Right lobe of liver (tissue), 6 donors: ENCODE results near the gene SLCO3A1. TPM values are rescaled to one million over a fixed set of nuclear protein-coding genes. Genes with fewer than 3 reads are reported as not detected.

Experiments
- ATAC-seq, 4 donors: fragments of 200-7000 bp; cut with Tn5 transposase; one replicate each; pipeline ENCODE4 v1.9.1; 2020; ENCODE audit warnings: mild to moderate bottlenecking in 4 of 4, moderate library complexity in 4 of 4
- DNase-seq, 3 donors: peaks; one replicate each; pipeline ENCODE4 v3.0.0-alpha.2; 2020
- H3K27ac ChIP-seq, 3 donors: fragments of 200-600 bp; one replicate each; pipeline ENCODE4 v1.8.0; 2022
- H3K27me3 ChIP-seq, 2 donors: fragments of 200-600 bp; one replicate each; pipeline ENCODE4 v1.8.0; 2022
- H3K36me3 ChIP-seq, 4 donors: fragments of 200-600 bp; sonication (generic) in 1 of 4; one replicate each; pipeline versions ENCODE4 v1.5.1 to v1.8.0; 2017 to 2022; ENCODE audit warnings: control low read depth in 1 of 4
- H3K4me1 ChIP-seq, 4 donors: fragments of 200-600 bp; sonication (generic) in 1 of 4; one replicate each; pipeline versions ENCODE4 v1.5.1 to v1.8.0; 2017 to 2022; ENCODE audit warnings: control low read depth in 1 of 4
- H3K4me3 ChIP-seq, 3 donors: fragments of 200-600 bp; one replicate each; pipeline ENCODE4 v1.8.0; 2022
- H3K9me3 ChIP-seq, 4 donors: fragments of 200-600 bp; sonication (generic) in 1 of 4; one replicate each; pipeline versions ENCODE4 v1.5.1 to v1.8.0; 2017 to 2022; ENCODE audit warnings: control low read depth in 1 of 4
- CTCF ChIP-seq, 4 donors: fragments of 200-600 bp in 3 of 4; fragments of 450-650 bp in 1 of 4; IDR thresholded peaks; one replicate each; pipeline versions ENCODE4 v1.5.1 to v1.8.0; 2016 to 2022; ENCODE audit warnings: antibody characterized with exemption in 4 of 4, mild to moderate bottlenecking in 2 of 4
- POLR2A ChIP-seq: fragments of 450-650 bp; IDR thresholded peaks from one replicate; pipeline ENCODE4 v1.6.1; 2017; ENCODE audit warnings: antibody characterized with exemption, mild to moderate bottlenecking
- WGBS: methylation state at CpG from one replicate; pipeline ENCODE4 v1.1.6; 2018; ENCODE audit warnings: low coverage, low lambda C conversion rate; ENCODE audit not compliant: insufficient coverage; ENCODE audit errors: missing lambda C conversion rate; 5-methylcytosine and 5-hydroxymethylcytosine counted together
- intact Hi-C, 2 donors: fragments of 100-400 bp; cut with DNase I; formaldehyde crosslinking; loops; one replicate each; pipeline versions ENCODE4 v1.11.2 to v1.14.1; 2022
- total RNA-seq, 6 experiments: library from RNA; depleted of rRNA in 2 of 6; stranded (reverse); fragments of >200 nt in 2 of 6; fragmentation: NEBNext Ultra II Directional in 3 of 6; extraction: Animal tissue kit (Norgen Biotek cat#: 25700) in 3 of 6; gene quantifications; one replicate each; pipeline versions ENCODE4 v1.1.0 to v1.2.4, GENCODE V29; 2016 to 2023
- donor health status: DM: no; HTN: yes; CAD: no.
- donor health status: DM: no; HTN: no; CAD: no.
- donor health status: DM: no; HTN: no; CAD: no.
- donor health status: DM: no; HTN: yes; CAD: no.
- donor health status: DM: no; HTN: yes; CAD: no.

The SLCO3A1 gene
- total RNA-seq, 6 experiments from 2014 or later, result 2.4 to 7.7 (median 3.7) TPM

- peak; percentile 66 to 82 (median 76) for TF ChIP-seq CTCF (IDR thresholded peaks at IDR 0.05)
- TF ChIP-seq POLR2A, result no peak
- intact Hi-C loops, result loop anchor here (10.0 kb wide), 3 partner anchors 223 to 373 kb away; partner anchors contain the start of gene SLCO3A1 (in 1 of the 2)
- Histone ChIP-seq H3K27me3 (no peaks in the 10 kb centered on the region), H3K4me3 (no peak overlapping the region), H3K27ac (no peak overlapping the region), H3K4me1 (peaks cover 0 to 4% (median 0%) of the 10 kb centered on the region in 4 donors), H3K36me3 (no peaks in the 10 kb centered on the region), H3K9me3 (no peaks in the 10 kb centered on the region)
- ATAC-seq (peak; percentile 78 to 86 (median 82)), DNase-seq (peak; percentile 71 to 74 (median 72))
- WGBS, result 46% methylated on average over 5 of the region's 13 CpGs
Observed at GRCh38 chr15:92077353-92078085, 224.0 kb downstream of the SLCO3A1 start.

- WGBS, result no CpG with 5 or more reads among the region's 6 CpGs
- TF ChIP-seq POLR2A, result no peak
- TF ChIP-seq CTCF (IDR thresholded peaks at IDR 0.05), result no peak
- intact Hi-C loops, result loop anchor here (10.0 kb wide), 3 partner anchors 223 to 373 kb away; partner anchors contain the start of gene SLCO3A1 (in 1 of the 2)
Observed at GRCh38 chr15:92078270-92078669, 224.8 kb downstream of the SLCO3A1 start.

GRCh38 chr15:92079047-92079446 is 225.5 kb downstream of the SLCO3A1 start:
- H3K27me3 ChIP-seq, result no peaks in the 10 kb centered on the region
- no peaks in the 10 kb centered on the region for H3K36me3 ChIP-seq
- no peak overlapping the region for H3K4me3 ChIP-seq
- intact Hi-C loops, result loop anchor here (10.0 kb wide), 3 partner anchors 224 to 374 kb away; partner anchors contain the start of gene SLCO3A1 (in 1 of the 2)
- WGBS, result no CpG with 5 or more reads among the region's 3 CpGs
- no peak overlapping the region for H3K27ac ChIP-seq
- peak in 2 of 4 donors; percentile 9 to 26 for TF ChIP-seq CTCF (IDR thresholded peaks at IDR 0.05)
- no peak for TF ChIP-seq POLR2A
- DNase-seq (no peak), ATAC-seq (no peak)
- no peaks in the 10 kb centered on the region for H3K9me3 ChIP-seq
- peaks cover 0 to 4% (median 0%) of the 10 kb centered on the region in 4 donors for H3K4me1 ChIP-seq

More at GRCh38 chr15:92078270-92078669, 224.8 kb downstream of the SLCO3A1 start:
- H3K4me3 ChIP-seq, result no peak overlapping the region
- H3K27me3 ChIP-seq, result no peaks in the 10 kb centered on the region
- DNase-seq, result no peak
- no peaks in the 10 kb centered on the region for H3K9me3 ChIP-seq
- peaks cover 0 to 4% (median 0%) of the 10 kb centered on the region in 4 donors for H3K4me1 ChIP-seq
- ATAC-seq, result no peak
- no peaks in the 10 kb centered on the region for H3K36me3 ChIP-seq
- H3K27ac ChIP-seq, result no peak overlapping the region

DNA sequence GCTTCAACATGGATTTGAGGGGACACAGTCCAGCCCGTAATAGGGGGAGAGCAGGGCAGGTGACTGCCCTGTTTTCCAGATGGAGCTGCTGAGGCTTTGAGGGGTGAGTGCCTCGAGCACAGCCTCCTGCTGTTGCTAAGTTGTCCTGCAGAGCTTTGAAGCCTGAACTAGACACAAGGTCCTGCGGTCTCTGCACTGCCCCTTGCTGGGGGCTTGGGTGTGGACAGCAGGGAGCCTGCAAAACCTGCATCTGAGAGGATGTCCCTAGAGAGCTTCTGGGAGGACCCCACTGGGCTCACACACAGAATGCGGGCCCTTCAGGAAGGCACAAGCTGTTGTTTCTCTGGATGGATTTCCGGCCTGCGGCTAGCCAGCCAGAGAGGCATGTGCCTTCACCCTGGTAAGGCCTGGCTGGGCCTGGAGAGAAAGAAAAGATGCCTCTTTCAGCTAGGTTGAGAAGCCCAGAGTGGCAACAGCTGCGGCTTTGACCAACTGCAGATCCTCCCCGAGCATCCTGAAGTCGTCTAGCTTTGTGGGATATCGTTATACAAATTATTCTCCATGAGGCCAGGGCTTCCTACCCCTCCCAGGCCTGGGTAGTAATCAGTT is 226.2 kb downstream of the SLCO3A1 start:
- H3K9me3 ChIP-seq, result no peaks in the 10 kb centered on the region
- DNase-seq (no peak), ATAC-seq (no peak)
- H3K4me1 ChIP-seq, result peaks cover 0 to 4% (median 0%) of the 10 kb centered on the region in 4 donors
- TF ChIP-seq CTCF (IDR thresholded peaks at IDR 0.05), result no peak
- TF ChIP-seq POLR2A, result no peak
- H3K27ac ChIP-seq, result no peak overlapping the region
- H3K36me3 ChIP-seq, result no peaks in the 10 kb centered on the region
- H3K4me3 ChIP-seq, result no peak overlapping the region
- no peaks in the 10 kb centered on the region for H3K27me3 ChIP-seq
- intact Hi-C loops, result loop anchor here (10.0 kb wide), 3 partner anchors 225 to 375 kb away; partner anchors contain the start of gene SLCO3A1 (in 1 of the 2)
- WGBS, result 87% methylated on average over 3 of the region's 10 CpGs
